NCI-H1092 treated with DMSO at 0.1 percent for 48 hours (cell line): ENCODE results near the gene PPP1R27.

ENCODE experiments used
- DNase-seq: peaks from one replicate; lab custom pipeline; 2025; lab: John Stamatoyannopoulos, UW

PPP1R27 gene

DNA sequence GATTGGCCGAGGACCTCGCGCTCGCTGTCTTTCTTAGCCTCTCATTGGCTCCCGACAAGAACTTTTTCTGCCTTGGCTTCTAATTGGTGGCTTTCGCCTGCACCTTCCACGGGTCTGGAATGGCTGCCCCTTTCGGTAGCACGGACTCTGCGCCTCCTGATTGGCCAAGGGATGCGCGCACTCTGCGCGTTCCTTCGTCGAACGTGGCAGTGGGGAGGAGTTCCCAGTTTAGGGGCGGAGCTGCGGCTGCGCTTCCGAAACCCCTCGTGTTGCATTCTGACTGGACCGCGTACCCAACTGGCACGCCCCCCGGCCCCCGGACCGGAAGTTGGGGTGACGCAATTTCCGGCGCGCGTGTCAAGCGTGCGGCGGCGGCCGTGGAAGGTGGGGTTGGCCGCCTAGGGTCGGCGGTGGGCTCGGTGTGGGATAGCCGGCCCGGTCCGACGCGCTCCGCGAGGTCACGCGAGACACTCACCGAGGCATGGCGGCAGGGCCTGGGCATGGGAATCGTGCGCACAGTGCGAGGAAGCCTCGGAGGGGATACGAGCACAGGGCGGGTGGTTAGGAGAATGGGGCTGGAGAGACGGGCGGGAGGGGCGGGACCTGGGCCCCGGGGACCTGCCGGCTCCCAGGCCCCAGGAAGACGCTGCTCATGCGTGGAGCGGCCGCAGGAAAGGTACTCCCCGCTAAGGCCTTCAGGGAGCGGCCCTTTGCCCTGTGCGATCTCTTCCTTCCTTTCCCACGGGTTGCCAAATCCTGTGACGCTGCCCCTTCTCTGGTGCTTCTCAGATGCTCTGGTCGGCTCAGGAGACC, 26.1 kb upstream of the PPP1R27 start:
- peak; percentile 100 for DNase-seq

GRCh38 chr17:81859906-81860755, 25.3 kb upstream of the PPP1R27 start, which contains the start of gene P4HB:
Gene P4HB, minus strand, starts transcription at chr17:81860535. Its CDS starts 64 bp downstream, at chr17:81860471.
- no peak for DNase-seq

DNA sequence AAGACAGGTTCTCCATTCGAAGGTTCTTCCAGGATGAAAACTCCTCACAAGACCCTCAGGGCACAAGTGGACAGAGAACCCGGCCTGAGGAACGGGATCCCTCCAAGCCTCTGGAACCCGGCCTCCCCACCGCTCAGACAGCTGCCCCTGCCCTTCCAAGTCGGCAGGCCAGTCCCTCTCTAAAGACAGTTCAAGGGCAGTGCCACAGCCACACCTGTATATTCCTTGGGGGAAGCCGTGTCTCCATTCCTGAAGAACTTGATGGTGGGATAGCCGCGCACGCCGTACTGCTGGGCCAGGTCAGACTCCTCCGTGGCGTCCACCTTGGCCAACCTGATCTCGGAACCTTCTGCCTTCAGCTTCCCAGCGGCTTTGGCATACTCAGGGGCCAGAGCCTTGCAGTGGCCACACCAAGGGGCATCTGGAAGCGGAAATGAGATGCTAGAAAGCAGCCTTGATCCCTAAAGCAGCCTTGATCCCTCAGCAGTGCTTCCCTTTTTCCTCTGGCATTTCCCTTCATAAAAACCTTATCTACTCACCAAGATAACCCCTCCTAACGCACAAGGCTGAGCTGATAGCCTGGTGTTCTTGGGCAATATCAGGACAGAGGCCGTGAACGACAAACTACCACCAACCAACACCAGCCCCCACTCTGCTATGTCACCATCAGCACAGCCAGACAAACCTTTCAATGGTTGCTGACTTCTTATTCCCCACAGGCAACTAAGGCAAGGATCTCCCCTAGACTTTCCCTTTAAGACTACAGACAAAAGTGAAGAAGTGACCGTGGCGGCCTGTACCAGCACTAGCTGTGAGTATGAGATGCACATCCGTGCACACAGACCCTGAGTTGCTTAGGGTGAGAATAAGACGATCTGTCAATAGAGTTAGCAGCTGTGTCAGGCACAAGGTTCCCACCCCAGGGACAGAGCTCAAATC, 24.4 kb upstream of the PPP1R27 start:
- DNase-seq: no peak

GRCh38 chr17:81858170-81858966, 23.5 kb upstream of the PPP1R27 start:
- no peak for DNase-seq

- DNase-seq: no peak
Measured at GRCh38 chr17:81854974-81855774, 20.3 kb upstream of the PPP1R27 start.

- DNase-seq: no peak
Measured at GRCh38 chr17:81852237-81852636, 17.4 kb upstream of the PPP1R27 start.

DNA sequence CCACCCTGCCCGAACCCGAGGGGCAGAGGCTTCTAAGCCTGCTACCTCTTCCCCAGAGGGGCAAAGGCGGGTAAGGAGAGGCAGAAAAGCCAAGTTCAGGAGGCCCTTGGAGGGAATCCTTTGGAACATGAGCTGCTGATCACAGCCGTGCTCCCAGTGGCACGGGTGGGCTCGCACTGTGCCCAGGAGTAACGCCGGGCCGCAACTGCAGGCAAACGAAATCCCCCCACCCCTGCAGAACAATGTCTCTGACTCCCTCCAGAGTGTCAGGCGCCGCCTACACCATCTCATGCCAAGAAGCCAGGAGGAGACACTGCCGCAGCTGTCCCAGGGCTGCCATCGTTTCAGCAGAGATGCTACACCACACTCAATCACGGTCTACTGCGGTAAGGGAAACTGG, 16.6 kb upstream of the PPP1R27 start:
- DNase-seq: no peak

DNA sequence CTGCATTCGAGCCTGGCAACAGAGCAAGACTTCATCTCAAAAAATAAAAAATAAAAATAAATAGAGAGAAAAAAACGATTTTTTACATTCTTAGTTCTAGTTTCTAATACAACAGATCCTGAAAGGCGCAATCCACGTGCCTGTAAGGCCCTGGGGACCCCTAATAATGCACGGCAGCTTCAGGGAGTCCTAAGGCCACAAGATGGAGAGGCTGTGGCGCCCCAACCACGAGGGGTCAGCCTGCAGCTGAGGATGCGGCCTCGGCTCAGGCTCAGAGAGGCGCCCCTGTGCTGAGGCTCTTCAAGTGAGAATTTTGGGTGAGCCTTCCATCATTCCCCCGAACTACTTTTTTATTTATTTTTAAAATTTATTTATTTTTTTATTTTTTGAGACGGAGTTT, 14.6 kb upstream of the PPP1R27 start:
- no peak for DNase-seq

DNA sequence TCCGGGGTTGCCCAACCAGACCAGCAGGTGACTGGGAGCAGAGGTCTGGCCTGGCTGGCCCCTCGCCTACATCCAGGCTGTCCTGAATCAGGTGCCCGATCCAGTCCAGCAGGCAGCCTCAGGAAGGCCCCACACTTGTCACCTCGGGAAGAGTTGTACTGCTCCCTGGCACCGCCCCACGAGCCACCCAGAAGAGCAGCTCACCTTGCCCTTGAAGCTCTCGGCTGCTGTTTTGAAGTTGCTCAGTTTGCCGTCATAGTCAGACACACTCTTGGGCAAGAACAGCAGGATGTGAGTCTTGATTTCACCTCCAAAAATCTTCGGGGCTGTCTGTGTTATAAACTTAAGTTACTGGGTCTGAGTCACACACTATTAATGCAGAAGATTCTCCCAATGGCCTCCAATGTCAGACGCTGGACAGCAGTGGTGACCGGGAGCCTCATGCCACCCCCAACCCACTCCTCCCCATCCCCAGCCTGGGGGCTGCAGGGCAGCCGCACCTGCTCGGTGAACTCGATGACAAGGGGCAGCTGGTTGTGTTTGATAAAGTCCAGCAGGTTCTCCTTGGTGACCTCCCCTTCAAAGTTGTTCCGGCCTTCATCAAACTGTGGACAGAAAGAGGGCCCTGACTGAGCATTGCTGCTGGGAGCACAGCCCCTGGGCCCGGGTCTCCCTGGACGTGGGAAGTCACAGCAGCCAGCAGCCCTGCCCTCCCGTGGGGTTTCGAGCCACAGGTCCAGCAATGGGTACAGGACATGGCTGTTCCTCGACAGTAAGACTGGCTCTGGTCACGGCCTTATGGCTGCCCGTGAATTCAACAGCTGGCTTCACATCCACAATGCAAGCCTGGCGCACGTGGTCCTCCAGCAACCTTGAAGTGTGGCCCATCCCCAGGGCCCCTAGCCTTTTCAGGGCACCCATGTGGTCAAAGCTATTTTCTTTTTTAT, 12.2 kb upstream of the PPP1R27 start:
- no peak for DNase-seq

GRCh38 chr17:81845881-81846742, 11.3 kb upstream of the PPP1R27 start:
- no peak for DNase-seq

GRCh38 chr17:81845361-81845760, 10.5 kb upstream of the PPP1R27 start:
- DNase-seq: no peak

GRCh38 chr17:81844887-81845286, 10.0 kb upstream of the PPP1R27 start:
- no peak for DNase-seq

- no peak for DNase-seq
Measured at GRCh38 chr17:81844327-81844851, 9.5 kb upstream of the PPP1R27 start.

- no peak for DNase-seq
Measured at GRCh38 chr17:81843713-81844326, 9.0 kb upstream of the PPP1R27 start.

DNA sequence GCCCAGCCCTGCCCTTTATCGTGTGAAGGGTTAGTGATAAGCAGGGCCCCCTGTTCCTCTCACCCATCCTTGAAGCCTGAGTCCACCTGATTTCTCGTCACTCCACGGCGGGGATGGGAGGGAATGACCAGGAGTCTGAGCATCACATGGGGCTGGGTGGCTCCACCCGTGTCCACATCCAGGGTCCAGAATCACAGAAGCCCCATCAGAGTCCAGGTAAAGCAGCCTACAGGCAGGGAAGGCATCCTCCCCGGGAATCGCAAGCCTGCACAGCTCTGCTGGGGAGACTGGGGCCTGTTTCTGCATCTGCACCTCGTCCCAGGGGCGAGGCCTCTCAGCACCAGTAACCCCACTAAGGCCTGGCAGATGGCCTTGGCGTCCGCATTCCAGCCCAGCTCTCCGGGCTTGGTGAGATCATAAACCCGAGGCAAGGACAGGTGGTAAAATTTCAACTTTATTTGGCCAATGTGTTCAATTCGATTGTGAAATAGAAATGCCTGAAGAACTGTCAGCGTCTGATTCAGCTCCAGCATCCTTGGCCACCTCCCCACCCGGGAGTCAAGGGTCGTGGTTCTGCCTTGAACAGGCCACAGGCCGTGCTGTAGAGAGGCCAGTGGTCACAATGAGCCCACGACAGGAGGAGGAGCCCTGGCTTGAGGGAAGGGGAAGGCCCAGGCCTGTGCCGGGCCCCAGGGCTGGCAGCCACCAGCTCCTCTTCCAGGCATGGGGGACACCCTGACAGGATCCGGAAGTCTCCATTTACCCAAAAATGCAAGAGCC, 8.1 kb upstream of the PPP1R27 start:
- DNase-seq: no peak

- DNase-seq: no peak
Measured at GRCh38 chr17:81842378-81842724, 7.5 kb upstream of the PPP1R27 start.

DNA sequence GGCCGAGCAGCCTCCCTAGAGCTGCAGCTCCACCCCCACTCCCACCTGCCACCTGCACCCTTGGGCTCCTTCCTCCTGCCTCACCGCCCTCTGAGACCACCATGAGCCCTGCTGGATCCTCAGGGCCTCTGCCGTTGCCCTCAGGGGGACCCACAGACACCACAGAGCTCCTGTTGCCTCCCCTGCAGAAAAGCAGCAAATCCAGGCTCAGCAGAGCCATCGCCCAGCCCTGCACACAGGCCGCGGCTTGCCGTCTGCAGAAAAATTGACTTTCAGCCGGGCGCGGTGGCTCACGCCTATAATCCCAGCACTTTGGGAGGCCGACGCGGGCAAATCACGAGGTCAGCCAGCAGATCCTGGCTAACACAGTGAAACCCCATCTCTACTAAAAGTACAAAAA, 7.0 kb upstream of the PPP1R27 start:
- DNase-seq: no peak
